Measurements from ENCODE around the gene NBPF3.
"Not testable (repeated sequence)": the region's sequence is repeated elsewhere in the genome, so short reads cannot be mapped to it uniquely, and the experiment has no call there.

The NBPF3 gene

DNA sequence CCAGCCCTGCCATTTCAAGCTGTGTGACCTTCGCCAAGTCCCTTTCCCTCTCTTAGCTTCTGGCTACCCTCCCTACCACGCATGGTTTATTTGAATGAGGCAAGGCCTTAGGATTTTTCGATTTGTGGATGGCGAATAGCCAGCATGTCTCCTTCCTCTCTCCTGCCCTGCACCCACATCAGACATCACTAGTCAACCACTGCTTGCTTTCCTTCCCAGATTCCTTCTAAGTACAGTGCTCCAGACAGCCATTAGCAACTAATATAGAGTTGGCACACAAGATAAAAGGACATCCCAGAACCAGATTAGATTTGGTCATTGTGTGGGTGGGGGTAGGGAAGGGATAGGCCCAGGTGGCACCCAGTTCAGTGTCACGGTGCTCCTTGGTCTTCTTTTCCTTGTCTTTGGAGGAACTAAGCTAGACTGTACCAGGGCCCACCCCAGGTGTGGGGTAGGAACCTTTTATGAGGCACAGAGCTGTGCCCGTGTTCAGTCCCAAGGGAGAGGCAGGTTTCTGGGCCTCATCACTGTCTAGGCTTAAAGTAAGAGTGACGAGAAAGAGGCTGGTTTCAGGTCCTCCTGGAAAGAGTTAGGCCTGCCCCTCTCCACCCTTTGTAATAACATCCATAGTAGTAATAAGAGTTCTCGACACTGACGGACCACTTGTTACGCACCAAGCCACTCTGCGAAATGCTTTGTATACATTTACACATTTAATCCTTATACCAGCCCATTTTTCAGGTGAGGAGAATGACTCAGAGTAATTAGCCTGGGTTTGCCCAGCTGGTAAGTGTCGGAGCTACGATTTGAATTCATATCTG, 77.9 kb downstream of the NBPF3 start:
- Histone ChIP-seq H3K4me3 (ENCODE audit: insufficient read depth, low read depth, low read length) (no peak overlapping the region), H3K27me3 (ENCODE audit: control insufficient read depth, insufficient read depth, low read length, poor library complexity, severe bottlenecking) (no peaks in the 10 kb centered on the region), H3K27ac (ENCODE audit: insufficient read depth, low read depth, low read length, poor library complexity, severe bottlenecking) (no peak overlapping the region), H3K36me3 (ENCODE audit: control insufficient read depth, insufficient read depth, low read length) (no peaks in the 10 kb centered on the region), H3K9me3 (ENCODE audit: control insufficient read depth, low read length) (no peaks in the 10 kb centered on the region), H3K4me1 (ENCODE audit: control insufficient read depth, insufficient read depth, low read length) (peaks cover 15% of the 10 kb centered on the region)
- 84 to 85% methylated on average over 13 of the region's 13 CpGs for WGBS, 2 experiments

DNA sequence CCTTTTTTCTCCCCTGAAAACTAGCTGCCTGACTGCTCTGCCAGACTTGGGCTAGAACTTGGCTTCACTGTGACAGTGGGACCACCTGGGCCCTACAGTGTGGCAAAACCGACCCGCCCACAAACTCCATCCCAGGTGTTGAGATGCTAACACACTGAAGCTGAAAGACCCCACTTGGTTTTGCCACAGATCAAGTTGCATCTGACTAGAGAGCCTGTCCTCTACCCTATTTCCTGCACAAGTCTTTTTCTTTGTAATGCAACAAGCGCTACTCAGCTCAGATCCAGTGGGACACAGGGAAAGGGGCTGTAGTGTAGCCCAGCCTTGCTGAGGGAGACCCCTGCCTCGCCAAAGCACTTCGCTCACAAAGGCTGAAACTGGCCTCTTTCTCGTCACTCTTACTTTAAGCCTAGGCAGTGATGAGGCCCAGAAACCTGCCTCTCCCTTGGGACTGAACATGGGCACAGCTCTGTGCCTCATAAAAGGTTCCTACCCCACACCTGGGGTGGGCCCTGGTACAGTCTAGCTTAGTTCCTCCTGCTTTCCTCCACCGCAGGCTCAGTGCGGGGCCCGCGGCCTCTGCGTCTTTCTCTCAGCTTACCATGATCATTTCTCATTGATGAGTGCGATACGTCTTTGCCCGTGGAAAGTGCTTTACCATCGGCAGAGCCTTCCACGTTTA, 79.0 kb downstream of the NBPF3 start:
- 71 to 75% methylated on average over 16 of the region's 16 CpGs for WGBS, 2 experiments
- H3K4me3 ChIP-seq (ENCODE audit: insufficient read depth, low read depth, low read length) = no peak overlapping the region
- no peaks in the 10 kb centered on the region for H3K27me3 ChIP-seq (ENCODE audit: control insufficient read depth, insufficient read depth, low read length, poor library complexity, severe bottlenecking)
- no peaks in the 10 kb centered on the region for H3K9me3 ChIP-seq (ENCODE audit: control insufficient read depth, low read length)
- no peaks in the 10 kb centered on the region for H3K36me3 ChIP-seq (ENCODE audit: control insufficient read depth, insufficient read depth, low read length)
- H3K27ac ChIP-seq (ENCODE audit: insufficient read depth, low read depth, low read length, poor library complexity, severe bottlenecking) = no peak overlapping the region
- H3K4me1 ChIP-seq (ENCODE audit: control insufficient read depth, insufficient read depth, low read length) = peaks cover 12% of the 10 kb centered on the region

- 88 to 93% methylated on average over 11 of the region's 11 CpGs for WGBS, 2 experiments
- not testable (repeated sequence) for H3K36me3 ChIP-seq (ENCODE audit: control insufficient read depth, insufficient read depth, low read length); H3K9me3 ChIP-seq (ENCODE audit: control insufficient read depth, low read length); H3K27ac ChIP-seq (ENCODE audit: insufficient read depth, low read depth, low read length, poor library complexity, severe bottlenecking); H3K4me3 ChIP-seq (ENCODE audit: insufficient read depth, low read depth, low read length); H3K27me3 ChIP-seq (ENCODE audit: control insufficient read depth, insufficient read depth, low read length, poor library complexity, severe bottlenecking)
- peaks cover 12% of the 10 kb centered on the region for H3K4me1 ChIP-seq (ENCODE audit: control insufficient read depth, insufficient read depth, low read length)
Observed at GRCh38 chr1:21519486-21520070, 79.6 kb downstream of the NBPF3 start.

DNA sequence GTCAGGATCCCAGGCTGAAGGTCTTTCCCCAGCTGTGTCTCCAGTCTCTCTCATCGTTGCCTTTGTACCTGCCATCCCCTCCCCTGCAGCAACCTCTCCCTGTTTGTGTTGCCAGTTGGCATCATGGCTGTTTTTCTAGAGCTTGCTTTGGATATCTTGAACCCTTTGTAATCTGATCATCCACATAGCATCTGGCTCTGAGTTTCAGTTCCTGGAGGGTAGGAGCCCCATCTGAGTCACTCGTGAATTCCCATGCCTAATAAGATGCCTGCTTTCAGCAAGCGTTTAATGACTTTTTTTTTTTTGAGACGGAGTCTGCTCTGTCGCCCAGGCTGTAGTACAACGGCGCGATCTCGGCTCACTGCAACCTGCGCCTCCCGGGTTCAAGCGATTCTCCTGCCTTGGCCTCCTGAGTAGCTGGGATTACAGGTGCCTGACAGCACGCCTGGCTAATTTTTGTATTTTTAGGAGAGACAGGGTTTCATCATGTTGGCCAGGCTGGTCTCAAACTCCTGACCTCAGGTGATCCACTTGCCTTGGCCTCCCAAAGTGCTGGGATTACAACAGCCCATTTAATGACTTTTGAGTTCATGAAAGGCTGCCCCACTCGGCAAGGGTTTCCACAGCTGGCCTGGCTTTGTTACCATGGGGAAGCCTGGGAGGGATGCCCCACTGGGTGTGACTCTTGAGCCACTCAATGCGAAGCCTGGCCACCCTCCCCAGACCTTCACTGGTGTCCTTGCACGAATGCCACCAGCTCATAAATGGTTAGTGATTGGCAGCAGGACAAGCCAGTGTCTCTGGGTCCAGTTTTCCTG, 81.2 kb downstream of the NBPF3 start:
- Histone ChIP-seq H3K36me3 (ENCODE audit: control insufficient read depth, insufficient read depth, low read length) (no peaks in the 10 kb centered on the region), H3K27ac (ENCODE audit: insufficient read depth, low read depth, low read length, poor library complexity, severe bottlenecking) (no peak overlapping the region)
- WGBS, 2 experiments = 85 to 89% methylated on average over 16 of the region's 16 CpGs

GRCh38 chr1:21521717-21522060, 81.8 kb downstream of the NBPF3 start:
- WGBS, 2 experiments = 94 to 96% methylated on average over 4 of the region's 4 CpGs
- Histone ChIP-seq H3K4me3 (ENCODE audit: insufficient read depth, low read depth, low read length) (no peak overlapping the region), H3K36me3 (ENCODE audit: control insufficient read depth, insufficient read depth, low read length) (no peaks in the 10 kb centered on the region), H3K27ac (ENCODE audit: insufficient read depth, low read depth, low read length, poor library complexity, severe bottlenecking) (no peak overlapping the region), H3K9me3 (ENCODE audit: control insufficient read depth, low read length) (no peaks in the 10 kb centered on the region), H3K4me1 (ENCODE audit: control insufficient read depth, insufficient read depth, low read length) (peaks cover 17% of the 10 kb centered on the region), H3K27me3 (ENCODE audit: control insufficient read depth, insufficient read depth, low read length, poor library complexity, severe bottlenecking) (no peaks in the 10 kb centered on the region)

More for the DNA sequence above, 81.2 kb downstream of the NBPF3 start:
- H3K4me3 ChIP-seq (ENCODE audit: insufficient read depth, low read depth, low read length) = no peak overlapping the region
- no peaks in the 10 kb centered on the region for H3K27me3 ChIP-seq (ENCODE audit: control insufficient read depth, insufficient read depth, low read length, poor library complexity, severe bottlenecking)
- H3K9me3 ChIP-seq (ENCODE audit: control insufficient read depth, low read length) = no peaks in the 10 kb centered on the region
- H3K4me1 ChIP-seq (ENCODE audit: control insufficient read depth, insufficient read depth, low read length) = peaks cover 17% of the 10 kb centered on the region

- peaks cover 17% of the 10 kb centered on the region for H3K4me1 ChIP-seq (ENCODE audit: control insufficient read depth, insufficient read depth, low read length)
- WGBS, 2 experiments = 92 to 95% methylated on average over 11 of the region's 11 CpGs
- H3K36me3 ChIP-seq (ENCODE audit: control insufficient read depth, insufficient read depth, low read length) = no peaks in the 10 kb centered on the region
- H3K27ac ChIP-seq (ENCODE audit: insufficient read depth, low read depth, low read length, poor library complexity, severe bottlenecking) = no peak overlapping the region
- H3K9me3 ChIP-seq (ENCODE audit: control insufficient read depth, low read length) = no peaks in the 10 kb centered on the region
- no peaks in the 10 kb centered on the region for H3K27me3 ChIP-seq (ENCODE audit: control insufficient read depth, insufficient read depth, low read length, poor library complexity, severe bottlenecking)
- no peak overlapping the region for H3K4me3 ChIP-seq (ENCODE audit: insufficient read depth, low read depth, low read length)
Observed at GRCh38 chr1:21522525-21523038, 82.6 kb downstream of the NBPF3 start.

GRCh38 chr1:21523297-21523813, 83.4 kb downstream of the NBPF3 start:
- Histone ChIP-seq H3K4me3 (ENCODE audit: insufficient read depth, low read depth, low read length) (no peak overlapping the region), H3K27ac (ENCODE audit: insufficient read depth, low read depth, low read length, poor library complexity, severe bottlenecking) (no peak overlapping the region), H3K36me3 (ENCODE audit: control insufficient read depth, insufficient read depth, low read length) (no peaks in the 10 kb centered on the region), H3K4me1 (ENCODE audit: control insufficient read depth, insufficient read depth, low read length) (peaks cover 14% of the 10 kb centered on the region), H3K27me3 (ENCODE audit: control insufficient read depth, insufficient read depth, low read length, poor library complexity, severe bottlenecking) (no peaks in the 10 kb centered on the region), H3K9me3 (ENCODE audit: control insufficient read depth, low read length) (no peaks in the 10 kb centered on the region)
- WGBS, 2 experiments = 89 to 92% methylated on average over 7 of the region's 7 CpGs

GRCh38 chr1:21524220-21524619, 84.3 kb downstream of the NBPF3 start:
- 73 to 82% methylated on average over 4 to 5 of the region's 5 CpGs for WGBS, 2 experiments

GRCh38 chr1:21524686-21525339, 84.9 kb downstream of the NBPF3 start:
- Histone ChIP-seq H3K9me3 (ENCODE audit: control insufficient read depth, low read length) (no peaks in the 10 kb centered on the region), H3K4me3 (ENCODE audit: insufficient read depth, low read depth, low read length) (no peak overlapping the region), H3K4me1 (ENCODE audit: control insufficient read depth, insufficient read depth, low read length) (peaks cover 17% of the 10 kb centered on the region), H3K36me3 (ENCODE audit: control insufficient read depth, insufficient read depth, low read length) (no peaks in the 10 kb centered on the region), H3K27ac (ENCODE audit: insufficient read depth, low read depth, low read length, poor library complexity, severe bottlenecking) (peak overlapping the region; percentile 26), H3K27me3 (ENCODE audit: control insufficient read depth, insufficient read depth, low read length, poor library complexity, severe bottlenecking) (no peaks in the 10 kb centered on the region)
- WGBS, 2 experiments = 81 to 83% methylated on average over 14 of the region's 14 CpGs

More at GRCh38 chr1:21524220-21524619, 84.3 kb downstream of the NBPF3 start:
- Histone ChIP-seq H3K27ac (ENCODE audit: insufficient read depth, low read depth, low read length, poor library complexity, severe bottlenecking) (no peak overlapping the region), H3K4me3 (ENCODE audit: insufficient read depth, low read depth, low read length) (no peak overlapping the region), H3K36me3 (ENCODE audit: control insufficient read depth, insufficient read depth, low read length) (no peaks in the 10 kb centered on the region), H3K9me3 (ENCODE audit: control insufficient read depth, low read length) (no peaks in the 10 kb centered on the region), H3K4me1 (ENCODE audit: control insufficient read depth, insufficient read depth, low read length) (peaks cover 14% of the 10 kb centered on the region), H3K27me3 (ENCODE audit: control insufficient read depth, insufficient read depth, low read length, poor library complexity, severe bottlenecking) (no peaks in the 10 kb centered on the region)

Measured in ectodermal cell (in vitro differentiated cells).